Activated T-cell treated with anti-CD3 and anti-CD28 coated beads for 4 hours (primary cell): ENCODE results near the gene TMEM25.
"Not testable (repeated sequence)": the region's sequence is repeated elsewhere in the genome, so short reads cannot be mapped to it uniquely, and the experiment has no call there.

Experiments
- DNase-seq: peaks from one replicate; pipeline ENCODE4 v3.0.0-alpha.2; 2020

TMEM25 gene

DNA sequence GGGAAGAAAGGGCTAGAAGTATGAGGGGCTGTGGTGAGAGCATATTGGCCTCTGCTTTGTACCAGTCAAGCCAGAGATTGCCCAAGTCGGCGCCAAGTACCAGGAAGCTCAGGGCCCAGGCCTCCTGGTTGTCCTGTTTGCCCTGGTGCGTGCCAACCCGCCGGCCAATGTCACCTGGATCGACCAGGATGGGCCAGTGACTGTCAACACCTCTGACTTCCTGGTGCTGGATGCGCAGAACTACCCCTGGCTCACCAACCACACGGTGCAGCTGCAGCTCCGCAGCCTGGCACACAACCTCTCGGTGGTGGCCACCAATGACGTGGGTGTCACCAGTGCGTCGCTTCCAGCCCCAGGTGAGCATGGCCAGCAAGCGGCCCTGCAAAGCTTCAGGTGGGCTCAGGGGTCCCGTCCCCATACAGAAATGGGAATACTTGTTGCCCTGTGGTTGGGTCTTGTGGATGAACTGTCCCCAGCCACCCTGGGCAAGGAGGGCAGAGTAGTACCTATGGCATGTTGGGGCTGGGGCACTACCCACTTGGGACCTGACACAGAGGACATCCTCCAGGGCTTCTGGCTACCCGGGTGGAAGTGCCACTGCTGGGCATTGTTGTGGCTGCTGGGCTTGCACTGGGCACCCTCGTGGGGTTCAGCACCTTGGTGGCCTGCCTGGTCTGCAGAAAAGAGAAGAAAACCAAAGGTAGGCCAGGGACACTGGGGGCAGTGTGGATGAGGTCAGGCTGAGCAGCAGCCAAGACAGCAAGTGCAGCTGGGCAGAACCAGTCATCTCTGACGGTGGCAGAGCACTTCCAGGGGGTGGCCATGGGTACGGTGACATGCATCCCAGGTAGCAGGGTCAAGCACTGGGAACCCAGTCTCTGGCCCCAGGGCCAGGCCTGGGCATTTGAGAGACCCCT lies 2.1 kb downstream of the TMEM25 start:
- no peak for DNase-seq

DNA sequence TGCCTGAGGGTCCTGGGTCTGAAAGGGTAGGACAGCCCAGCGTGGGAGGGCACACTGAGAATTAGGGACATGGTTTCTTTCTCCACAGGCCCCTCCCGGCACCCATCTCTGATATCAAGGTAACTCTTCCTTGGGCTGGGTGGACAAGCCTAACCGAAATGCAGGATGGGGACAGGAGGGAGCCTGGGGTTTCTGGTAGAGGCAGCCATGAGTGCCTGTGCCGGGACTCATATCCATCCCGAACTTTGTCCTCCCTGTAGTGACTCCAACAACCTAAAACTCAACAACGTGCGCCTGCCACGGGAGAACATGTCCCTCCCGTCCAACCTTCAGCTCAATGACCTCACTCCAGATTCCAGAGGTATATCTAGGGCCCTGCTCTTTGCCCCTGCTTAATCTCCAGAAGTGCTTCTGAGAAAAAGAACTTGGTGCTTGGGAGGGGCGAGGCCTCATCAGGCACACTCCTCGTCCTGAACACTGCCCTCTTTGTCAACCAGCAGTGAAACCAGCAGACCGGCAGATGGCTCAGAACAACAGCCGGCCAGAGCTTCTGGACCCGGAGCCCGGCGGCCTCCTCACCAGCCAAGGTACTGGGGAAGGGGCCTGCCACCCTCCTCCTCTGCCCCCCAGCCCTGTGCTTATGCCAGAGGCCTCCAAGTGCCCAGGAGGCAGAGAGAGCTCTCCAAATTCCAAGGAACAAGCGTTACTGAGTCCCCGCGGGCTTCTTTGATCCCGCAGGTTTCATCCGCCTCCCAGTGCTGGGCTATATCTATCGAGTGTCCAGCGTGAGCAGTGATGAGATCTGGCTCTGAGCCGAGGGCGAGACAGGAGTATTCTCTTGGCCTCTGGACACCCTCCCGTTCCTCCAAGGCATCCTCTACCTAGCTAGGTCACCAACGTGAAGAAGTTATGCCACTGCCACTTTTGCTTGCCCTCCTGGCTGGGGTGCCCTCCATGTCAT lies 3.1 kb downstream of the TMEM25 start:
- DNase-seq = no peak

DNA sequence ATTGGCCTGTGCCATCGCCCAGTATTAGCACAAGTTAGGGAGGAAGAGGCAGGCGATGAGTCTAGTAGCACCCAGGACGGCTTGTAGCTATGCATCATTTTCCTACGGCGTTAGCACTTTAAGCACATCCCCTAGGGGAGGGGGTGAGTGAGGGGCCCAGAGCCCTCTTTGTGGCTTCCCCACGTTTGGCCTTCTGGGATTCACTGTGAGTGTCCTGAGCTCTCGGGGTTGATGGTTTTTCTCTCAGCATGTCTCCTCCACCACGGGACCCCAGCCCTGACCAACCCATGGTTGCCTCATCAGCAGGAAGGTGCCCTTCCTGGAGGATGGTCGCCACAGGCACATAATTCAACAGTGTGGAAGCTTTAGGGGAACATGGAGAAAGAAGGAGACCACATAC lies 4.3 kb downstream of the TMEM25 start:
- no peak for DNase-seq

DNA sequence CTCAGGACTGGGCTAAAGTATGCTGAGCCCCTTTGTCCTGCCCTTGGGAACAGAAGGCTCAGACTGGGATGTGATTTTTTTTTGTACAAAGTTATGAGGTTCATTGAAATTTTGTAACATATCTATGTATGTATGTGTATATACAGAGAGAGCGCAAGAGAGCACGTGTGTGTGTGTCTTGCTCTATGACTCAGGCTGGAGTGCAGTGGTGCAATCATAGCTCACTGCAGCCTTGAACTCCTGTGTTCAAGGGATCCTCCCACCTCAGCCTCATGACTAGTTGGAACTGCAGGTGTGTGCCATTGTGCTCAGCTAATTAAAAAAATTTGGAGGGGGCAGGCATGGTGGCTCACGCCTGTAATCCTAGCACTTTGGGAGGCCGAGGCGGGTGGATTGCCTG lies 5.7 kb downstream of the TMEM25 start:
- DNase-seq = no peak

DNA sequence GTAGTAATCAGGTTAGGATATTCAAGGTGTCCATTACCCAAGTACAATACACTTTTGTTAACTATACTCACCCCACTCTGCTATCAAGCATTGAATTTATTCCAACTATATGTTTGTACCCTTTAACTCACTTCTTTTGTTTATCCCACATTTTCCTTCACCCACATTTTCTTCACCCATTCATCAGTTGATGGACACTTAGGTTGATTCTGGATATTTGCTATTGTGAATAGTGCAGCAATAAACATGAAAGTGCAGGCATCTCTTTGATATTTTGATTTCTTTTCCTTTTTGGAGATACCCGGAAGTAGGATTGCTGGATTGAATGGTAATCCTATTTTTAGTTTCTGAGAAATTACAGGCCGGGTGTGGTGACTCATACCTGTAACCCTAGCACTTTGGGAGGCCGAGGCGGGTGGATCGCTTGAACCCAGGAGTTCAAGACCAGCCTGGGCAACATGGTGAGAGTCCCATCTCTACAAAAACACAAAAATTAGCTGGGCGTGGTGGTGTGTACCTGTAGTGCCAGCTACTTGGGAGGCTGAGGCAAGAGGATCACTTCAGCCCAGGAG lies 6.5 kb downstream of the TMEM25 start:
- no peak for DNase-seq

DNA sequence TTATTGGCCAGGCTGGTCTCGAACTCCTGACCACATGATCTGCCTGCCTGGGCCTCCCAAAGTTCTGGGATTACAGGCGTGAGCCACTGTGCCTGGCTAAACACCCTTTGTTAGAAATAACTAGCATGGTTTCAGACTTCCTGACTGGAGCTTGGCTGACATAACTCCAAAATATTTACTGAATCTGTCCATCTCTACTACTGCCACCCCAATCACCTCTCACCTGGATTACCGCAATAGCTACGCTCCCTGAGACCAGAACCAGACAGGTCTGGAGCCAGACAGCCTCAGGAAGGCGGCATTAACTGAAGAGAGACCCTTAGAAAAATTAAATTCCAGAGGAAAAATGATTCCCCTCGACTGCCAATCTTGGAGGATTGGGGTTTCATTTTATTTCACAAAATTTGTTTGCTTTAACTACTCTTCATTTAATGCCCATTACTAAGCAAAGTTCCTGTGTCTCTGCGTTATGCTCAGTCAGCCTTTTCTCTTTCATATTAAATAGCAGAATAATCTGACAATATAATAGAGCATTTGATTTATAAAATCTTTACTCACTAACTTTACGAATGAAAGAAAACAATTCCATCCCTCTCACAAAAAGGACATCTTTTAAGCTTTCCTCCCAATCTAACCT lies 13.1 kb downstream of the TMEM25 start:
- DNase-seq = no peak

DNA sequence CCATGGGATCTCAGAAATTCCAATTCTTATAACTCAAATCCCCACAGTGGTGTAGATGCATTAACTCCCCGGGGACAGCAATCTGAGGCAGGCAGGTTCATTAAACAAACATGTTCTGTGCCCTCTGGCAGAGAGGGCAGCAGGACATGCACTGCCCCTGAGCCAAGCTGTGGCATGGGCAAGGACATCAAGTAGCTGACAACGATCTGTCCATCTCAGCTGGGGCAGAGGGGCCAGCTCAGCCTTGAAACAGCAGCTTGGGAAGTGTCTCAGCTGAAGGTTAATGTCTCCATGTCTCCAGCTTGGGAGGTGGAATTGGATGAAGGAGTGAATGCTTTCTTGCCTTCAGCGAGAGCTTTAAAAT lies 13.6 kb downstream of the TMEM25 start:
- DNase-seq = no peak

DNA sequence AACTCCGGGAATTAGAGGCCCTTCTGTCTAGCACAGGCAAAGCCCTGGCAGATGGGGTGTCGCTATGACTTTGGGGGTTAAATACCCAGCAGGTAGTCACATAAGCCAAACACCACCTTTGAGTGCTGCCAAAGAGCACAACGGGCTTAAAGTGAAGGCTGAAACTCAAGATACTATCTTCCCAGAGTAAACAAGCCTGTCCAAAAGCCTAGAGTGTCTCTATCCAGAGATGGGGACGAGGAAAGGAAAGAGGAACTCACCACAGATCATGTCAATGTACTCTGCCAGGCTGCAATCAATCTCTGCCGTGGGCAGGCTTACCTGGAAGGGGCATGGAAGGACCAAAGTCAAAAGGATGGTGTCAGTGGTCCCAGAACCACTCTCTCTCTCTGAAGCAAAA lies 14.5 kb downstream of the TMEM25 start:
- DNase-seq = no peak

DNA sequence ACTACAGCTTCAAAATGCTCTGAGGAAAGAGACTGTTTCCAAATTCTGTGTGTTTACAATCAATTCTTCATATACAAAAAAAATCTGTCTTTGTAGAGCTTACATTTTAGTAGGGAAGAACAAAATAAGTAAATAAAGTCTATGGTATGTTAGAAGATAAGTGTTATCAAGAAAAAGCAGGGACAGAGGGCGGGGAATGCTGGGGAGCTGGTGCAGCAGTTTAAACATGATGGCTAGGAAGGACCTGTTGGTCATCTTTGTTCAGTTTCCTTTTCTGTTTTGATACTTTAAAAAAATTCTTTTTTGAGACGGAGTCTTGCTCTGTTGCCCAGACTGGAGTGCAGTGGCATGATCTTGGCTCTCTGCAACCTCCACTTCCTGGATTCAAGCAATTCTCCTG lies 16.1 kb downstream of the TMEM25 start:
- no peak for DNase-seq

DNA sequence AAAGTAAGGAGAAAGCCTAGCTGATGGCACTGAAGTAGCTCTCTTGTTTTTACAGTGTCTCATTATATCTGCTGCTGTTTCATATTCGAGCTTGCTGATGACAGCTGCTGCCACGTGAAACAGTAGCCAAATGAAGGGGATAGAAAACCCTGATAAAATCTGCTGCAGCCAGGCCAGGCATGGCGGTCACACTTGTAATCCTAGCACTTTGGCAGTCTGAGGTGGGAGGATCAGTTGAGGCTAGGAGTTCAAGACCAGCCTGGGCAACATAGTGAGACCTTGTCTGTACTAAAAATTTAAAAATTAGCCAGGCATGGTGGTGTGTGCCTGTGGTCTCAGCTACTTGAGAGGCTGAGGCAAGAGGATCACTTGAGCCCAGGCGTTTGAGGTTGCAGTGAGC lies 21.3 kb downstream of the TMEM25 start:
- DNase-seq = no peak

DNA sequence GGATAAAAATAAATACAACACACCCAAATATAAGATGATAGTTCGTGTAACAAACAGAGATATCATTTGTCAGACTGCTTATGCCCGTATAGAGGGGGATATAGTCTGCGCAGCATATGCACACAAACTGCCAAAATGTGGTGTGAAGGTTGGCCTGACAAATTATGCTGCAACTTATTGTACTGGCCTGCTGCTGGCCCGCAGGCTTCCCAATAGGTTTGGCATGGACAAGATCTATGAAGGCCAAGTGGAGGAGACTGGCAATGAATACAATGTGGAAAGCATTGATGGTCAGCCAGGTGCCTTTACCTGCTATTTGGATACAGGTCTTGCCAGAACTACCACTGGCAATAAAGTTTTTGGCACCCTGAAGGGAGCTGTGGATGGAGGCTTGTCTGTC lies 29.8 kb downstream of the TMEM25 start:
- no peak for DNase-seq

DNA sequence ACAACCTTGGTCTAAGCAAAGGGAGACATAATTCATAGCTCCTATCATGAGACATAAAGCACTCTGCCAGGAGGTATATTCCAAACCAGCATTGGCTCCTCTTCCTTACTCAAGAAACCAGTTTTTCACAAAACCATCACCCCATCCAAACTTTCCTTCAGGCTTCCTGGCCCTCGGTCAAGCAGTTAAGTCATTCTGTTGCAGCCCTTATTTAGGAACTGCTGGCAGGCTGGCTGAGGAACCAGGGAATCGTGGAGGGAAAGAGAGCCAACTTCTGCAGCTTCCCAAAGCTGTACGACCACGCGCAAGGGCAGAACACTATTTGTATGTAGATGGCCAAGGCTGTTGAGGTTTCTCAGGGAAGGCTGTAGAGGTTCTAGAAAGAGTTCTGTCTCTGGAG lies 34.1 kb downstream of the TMEM25 start:
- no peak for DNase-seq

DNA sequence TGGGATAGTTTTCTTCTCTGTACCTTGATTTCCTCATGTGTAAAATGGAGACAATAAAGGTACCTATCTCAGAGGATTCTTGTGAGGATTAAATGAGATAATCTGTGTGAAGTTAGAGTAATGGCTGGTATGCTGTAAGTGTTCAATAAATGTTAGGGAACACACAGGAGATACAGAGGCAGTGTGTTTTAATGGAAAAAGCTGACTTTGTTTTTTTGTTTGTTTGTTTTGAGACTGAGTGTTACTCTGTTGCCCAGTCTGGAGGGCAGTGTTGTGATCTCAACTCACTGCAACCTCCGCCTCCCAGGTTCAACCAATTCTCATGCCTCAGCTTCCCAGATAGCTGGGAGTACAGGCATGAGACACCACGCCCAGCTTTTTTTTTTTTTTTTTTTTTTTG lies 38.7 kb downstream of the TMEM25 start:
- DNase-seq = no peak

DNA sequence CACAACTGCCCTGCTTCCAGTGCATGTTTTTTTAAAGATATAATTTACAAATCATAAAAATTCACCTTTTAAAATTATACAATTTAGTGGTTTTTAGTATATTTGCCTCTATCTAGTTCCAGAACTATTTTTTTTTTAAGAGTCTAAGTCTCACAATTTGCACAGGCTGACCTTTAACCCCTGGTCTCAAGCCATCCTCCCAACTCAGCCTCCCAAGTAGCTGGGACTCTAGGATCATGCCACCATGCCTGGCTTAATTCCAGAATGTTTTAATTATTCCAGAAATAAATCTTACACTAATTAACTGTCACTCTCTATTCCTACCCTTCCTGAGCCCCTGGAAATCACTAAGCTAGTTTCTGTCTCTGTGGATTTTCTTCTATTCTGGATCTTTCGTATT lies 39.8 kb downstream of the TMEM25 start:
- no peak for DNase-seq

DNA sequence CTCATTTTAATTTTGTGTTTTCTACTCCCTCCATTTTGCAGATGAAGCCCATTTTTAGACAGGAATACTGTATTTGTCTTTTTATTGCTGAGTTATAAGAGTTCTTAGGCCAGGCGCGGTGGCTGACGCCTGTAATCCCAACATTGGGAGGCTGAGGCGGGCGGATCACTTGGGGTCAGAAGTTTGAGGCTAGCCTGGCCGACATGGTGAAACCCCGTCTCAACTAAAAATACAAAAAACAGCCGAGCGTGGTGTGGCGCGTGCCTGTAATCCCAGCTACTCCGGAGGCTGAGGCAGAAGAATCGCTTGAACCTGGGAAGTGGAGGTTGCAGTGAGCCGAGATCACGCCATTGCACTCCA lies 40.7 kb downstream of the TMEM25 start:
- DNase-seq = not testable (repeated sequence)

DNA sequence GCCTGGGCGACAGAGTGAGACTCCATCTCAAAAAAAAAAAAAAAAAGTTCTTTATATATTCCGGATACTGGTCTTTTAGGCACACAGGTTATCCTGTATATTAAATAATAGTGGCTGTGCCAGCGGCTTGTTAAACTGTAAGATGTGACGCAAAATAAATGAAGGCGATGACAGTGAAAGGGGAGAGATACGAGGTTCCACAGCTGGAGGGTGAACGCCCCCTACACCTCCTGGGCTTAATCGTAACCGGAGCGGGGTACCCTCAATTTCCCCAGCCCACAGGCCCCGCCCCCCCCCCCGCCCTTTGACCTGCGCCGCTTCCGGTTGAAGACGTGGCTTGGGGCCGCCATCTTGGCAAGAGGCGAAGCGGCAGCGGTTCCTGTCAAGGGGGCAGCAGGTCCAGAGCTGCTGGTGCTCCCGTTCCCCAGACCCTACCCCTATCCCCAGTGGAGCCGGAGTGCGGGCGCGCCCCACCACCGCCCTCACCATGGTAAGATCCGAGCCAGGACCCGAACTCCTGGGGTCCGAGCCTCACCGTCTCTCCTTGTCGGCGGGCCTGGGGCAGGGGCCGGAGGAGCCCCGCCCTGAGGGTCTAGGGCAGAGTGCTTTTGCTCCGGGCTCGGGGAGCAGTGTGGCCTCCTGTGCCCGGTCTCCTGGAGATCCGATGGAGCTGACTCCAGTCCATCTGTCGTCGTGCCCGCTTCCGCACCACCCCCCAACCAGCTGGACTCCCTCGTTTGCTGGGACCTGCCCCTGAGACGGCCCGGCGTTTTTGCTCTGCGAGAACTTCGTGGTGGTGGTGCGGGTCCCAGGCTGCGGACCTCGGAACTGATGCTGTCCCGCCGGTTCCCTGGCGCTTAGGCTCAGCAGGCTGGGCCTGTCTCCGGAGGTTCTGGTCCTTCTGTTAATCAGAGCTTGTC lies 41.3 kb downstream of the TMEM25 start, which contains the start of gene ARCN1:
Gene ARCN1, plus strand, starts transcription at position 349 of the 920 bp plus-strand sequence. Its CDS starts 139 bp downstream, at position 488.
- DNase-seq = peak; percentile 59

DNA sequence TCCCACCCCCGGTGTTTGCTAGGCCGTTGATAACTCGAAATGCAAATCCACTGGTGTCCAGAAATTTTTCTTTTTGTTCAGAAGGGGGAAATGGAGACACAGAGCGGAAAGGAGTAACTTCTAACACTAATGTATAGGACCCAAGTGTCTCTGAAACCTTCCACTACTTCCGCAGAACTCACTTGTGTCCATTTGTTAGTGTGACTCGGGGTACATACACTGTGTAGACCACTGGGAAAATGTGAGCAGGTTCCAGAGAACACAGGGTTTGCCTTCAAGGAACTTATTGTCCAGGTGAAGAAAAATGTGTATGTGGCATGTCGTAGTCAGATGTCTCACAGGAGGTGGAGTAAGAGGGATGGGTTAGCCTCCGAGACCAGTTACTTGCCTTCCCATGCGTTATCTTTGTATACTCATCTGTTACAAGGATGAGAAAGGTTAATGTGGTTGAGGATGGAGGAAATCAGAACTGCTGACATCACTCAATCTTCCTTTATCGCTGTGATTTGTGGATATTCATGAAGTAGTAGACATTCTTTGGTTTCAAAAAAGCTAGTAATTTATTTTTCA lies 42.1 kb downstream of the TMEM25 start:
- DNase-seq = peak; percentile 12

DNA sequence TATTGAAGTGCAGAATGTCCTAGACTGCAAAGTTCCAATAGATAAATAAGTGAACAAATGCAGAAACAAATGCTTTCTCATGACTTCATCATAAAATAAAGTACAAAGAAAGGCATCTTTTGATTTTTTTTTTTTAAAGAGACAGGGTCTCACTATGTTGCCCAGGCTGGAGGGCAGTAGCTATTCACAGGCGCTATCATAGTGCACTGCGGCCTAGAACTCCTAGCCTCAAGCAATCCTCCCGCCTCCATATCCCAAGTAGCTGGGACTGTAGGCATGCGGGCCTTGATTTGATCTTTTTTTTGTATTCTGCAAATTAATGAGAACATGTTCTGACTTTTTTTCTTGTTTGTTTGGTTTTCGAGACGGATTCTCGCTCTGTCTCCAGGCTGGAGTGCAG lies 43.6 kb downstream of the TMEM25 start:
- DNase-seq = no peak

DNA sequence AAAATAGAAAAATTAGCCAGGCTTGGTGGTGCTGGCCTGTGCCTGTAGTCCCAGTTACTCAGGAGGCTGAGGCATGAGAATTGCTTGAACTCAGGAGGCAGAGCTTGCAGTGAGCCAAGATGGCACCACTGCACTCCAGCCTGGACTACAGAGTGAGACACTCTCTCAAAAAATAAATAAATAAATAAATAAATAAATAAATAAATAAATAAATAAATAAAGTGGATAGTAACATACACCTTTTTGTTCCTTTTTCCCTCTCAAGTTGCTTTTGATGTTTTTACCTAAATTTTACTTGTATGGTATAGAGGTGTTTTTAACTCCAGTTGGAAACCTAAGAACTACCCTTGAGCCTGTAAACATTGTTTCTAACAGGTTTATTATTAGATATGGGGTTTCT lies 47.0 kb downstream of the TMEM25 start:
- DNase-seq = not testable (repeated sequence)

DNA sequence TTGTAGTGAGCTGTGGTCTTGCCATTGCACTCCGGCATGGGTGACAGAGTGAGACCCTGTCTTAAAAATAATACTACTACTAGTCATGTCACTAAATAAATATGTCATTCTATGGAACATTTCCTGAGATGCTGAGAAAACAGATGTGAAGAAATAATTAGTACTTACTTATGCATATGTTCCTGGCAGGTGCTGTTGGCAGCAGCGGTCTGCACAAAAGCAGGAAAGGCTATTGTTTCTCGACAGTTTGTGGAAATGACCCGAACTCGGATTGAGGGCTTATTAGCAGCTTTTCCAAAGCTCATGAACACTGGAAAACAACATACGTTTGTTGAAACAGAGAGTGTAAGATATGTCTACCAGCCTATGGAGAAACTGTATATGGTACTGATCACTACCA lies 50.1 kb downstream of the TMEM25 start:
- DNase-seq = no peak
